GM19035 (cell line): ENCODE data around the gene PCDH9.

Source experiments
- ATAC-seq: cut with Tn5 transposase; IDR thresholded peaks from one replicate; pipeline ENCODE4 v1.9.1; 2021; ENCODE audit not compliant: unreplicated experiment

PCDH9 gene

DNA sequence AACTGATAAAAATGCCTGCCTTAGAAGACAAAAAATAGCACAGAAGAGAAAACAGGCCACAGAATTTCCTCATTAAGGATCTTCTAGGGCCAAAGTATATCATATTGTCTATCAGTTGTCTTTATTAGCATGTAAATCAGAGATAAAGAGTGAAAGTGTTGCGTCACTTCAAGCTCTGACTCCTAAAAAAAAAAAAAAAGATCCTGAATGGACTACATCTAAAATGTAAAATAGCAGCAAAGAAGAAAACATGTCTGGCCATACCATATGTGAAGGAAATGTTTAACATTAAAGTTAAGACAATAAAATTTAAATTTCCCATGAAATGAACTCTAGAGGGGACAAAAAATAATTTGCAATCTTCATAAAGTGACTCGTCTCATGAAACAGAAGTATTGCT is 237.4 kb downstream of the PCDH9 start:
- no peak for ATAC-seq

DNA sequence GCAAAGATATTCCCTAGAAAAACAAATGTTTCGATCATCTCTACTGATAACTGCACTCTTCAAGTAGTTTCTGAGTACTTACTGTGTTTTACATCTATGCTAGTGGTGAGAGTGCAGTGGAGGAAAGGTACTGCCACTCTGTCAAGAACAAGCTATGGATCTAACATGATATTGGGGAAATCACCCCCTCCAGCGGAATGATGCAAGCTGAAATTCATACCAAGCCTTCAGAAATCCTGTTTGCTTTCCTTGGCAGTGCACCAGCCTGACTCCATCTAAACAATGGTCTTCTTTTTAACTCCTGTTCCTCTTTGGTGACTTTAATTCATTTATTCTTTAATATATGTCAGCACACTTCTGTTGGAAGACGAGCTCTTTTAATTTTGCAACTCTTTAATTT is 238.0 kb downstream of the PCDH9 start:
- ATAC-seq: no peak

DNA sequence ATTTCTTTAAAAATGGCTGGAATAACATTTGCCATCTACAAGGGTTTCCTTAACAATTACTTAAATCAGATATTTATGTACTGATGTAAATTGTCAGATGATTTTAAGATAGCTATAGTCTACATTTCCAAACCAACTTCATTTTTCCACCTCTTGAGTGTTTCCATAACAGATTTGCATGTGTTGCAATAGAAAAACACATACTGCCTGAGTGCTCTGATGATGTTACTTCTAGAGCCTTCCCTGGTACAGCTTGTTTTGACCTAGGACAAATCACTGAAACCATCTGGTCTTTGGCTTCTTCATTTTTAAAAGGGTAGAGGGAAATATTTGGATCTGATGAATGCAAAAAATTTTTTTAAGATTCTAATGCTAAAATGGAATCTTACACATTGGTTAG is 245.9 kb downstream of the PCDH9 start:
- ATAC-seq: no peak

DNA sequence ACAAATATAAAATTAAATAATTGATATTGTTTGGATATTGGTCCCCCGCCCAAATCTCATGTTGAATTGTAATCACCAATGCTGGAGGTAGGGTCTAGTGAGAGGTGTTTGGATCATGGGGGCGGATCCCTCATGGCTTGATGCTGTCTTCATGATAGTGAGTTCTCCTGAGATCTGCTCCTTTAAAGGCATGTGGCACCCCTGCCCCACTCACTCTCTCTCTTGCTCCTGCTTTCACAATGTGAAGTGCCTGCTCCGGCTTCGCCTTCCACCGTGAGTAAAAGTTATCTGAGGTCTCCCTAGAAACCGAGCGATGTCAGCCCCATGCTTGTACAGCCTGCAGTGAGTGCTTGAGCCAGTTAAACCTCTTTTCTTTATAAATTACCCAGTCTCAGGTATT is 248.2 kb downstream of the PCDH9 start:
- no peak for ATAC-seq

DNA sequence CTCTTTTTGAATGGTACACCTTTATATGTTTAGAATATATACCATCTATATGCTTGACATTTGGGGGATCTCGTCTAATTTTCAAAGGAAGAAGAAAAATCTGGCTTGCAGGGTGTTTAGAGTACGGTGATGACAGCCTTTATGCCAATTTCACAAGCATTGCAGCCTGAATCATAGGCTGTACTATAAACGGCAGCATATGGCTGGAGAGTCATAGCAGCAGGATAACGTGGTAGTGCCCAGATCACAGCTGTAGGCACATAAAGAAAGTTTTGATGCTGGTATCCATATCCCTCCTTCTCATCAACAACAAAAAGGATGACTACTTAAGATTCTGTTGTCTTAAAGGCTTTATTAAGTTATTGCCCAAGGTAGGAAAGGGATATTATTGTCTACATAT is 253.0 kb downstream of the PCDH9 start:
- no peak for ATAC-seq

DNA sequence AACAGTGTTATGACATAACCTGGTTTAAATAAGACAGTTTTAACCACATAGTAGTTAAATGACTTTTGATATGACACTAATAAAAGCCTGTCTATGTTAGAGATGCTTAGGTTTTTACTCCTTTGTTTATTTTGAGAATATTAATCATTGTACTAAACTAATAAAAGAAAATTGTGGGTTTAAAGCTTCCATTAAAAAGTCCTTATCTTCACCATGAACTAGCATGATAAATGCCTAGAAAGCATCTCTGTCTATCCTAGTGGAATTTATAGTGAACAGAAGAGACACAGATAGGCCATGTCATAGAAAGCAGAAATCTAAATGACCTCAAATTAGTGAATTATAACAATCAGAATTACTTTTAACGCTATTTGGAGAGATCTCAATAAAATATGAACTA is 255.2 kb downstream of the PCDH9 start:
- ATAC-seq: no peak

DNA sequence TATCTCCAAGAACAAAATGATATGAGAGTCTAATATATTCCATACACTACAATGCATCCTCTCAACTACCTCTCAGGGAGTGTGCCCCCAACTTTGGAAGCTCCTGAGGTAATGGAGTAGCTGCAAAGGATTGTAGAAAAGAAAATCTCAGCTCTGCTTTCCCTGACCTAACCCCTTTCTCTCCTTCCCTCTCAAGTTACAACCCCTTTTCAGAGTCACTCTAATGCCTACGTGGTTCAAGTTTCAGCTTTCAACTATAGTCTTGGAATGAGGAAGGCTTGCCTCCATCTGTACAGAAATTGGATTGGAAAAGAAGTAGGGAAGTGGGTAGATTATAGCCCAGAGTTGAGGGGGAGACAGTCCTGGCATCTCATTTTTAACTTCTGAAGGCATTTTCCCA is 256.0 kb downstream of the PCDH9 start:
- no peak for ATAC-seq

DNA sequence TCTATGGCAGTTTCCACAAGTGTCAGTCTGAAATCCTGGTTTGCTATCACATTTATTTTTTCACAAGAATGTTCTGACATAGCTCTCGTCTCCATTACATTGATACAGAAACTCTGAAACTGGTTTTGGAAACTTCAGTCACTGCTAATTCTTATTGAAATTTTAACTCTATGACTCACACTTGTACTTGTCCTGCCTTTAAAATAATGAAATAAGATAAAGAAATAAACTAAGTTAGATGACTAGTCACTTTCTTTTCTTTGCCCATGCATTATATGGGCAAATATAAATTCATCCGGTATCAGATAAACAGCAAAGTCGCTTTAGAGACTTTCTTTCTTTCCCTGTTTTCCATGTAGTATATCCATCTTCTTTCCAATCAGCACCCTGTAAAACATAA is 257.5 kb downstream of the PCDH9 start:
- no peak for ATAC-seq

DNA sequence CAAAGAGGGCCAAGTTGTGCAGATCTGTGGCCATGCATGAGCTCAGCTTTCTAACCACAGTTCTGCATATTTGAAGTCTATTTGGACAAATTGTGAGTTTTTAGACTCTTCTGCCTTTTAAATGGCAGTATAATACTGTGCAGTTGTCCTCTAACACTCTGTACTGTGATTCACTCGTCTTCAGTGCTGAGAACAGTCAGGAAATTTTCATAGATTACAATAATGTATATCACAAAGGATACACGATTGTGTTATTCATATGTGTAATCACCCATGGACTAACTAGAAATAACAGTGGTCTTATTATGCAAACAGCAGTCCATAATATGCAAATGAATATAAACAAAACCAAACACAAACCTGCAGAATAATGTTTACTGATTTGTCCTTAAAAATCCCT is 259.1 kb downstream of the PCDH9 start:
- ATAC-seq: no peak

DNA sequence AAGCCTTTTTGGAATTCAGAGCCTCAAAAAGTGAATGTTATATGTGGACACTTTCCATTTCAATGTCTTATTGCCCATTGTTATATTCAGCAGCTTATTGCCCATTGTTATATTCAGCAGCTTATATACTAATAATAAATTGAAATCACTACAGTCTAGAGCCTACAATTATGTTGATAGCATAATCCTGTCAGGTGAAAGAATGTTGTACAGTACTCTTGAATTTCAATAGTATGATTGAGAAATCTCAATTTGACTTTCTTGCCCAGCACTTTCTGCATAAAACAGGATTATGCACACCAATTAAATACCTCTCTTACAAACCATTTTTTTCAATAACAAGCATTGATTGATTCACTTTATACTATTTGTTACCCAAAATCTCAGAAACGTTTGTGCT is 260.8 kb downstream of the PCDH9 start:
- ATAC-seq: no peak

DNA sequence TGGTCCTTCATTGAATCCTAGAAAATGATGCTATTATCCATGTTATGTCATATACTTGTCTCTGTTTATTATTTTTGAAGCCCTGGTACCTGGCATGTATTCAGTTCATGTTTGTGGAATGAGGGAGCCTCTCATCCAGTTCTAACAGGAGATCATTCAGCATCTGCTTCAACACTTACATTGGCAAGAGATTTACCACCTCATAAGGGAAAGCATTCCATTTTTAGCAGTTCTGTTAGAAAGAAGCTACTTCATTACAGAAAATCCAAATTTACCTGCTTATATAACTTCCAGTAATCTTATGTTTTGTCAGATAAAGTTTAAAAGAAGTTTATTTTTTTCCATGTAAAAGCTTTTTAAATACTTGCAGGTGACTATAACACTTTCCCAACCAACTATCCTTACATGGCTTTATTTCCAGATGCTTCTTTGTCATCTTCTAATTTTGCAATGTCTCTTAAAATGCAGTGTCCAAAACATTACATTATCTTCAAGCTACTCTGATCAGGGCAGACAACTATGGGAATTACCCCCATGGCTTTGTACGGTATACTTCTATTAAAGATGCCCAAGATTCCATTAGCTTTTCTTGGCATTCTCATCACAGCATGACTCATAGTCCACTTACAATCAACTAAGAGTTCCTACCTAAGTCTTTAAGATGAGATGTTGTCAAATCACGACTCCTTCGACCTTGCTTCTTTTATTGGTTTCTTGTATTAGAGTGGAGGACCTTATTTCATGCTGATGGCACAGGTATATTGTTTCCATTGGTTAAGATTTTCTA is 262.1 kb downstream of the PCDH9 start:
- ATAC-seq: no peak

DNA sequence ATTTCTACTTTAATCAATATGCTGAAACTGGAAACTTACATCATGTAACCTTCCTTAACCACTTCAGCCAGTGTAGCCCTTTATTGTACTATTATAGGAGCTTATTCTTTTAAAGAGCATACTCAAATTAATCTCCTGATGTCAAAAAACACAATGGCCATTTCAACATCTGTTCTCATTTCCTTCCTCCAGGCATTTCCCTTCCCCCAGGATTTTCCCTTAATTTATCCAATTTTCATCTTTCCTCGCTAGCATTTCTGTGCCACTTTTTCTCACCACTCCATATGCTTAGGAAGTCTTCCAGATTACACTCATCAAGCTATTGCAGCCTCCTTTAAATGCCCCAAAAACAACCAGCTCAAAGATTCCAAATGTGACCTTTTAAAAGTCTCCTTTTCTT is 265.0 kb downstream of the PCDH9 start:
- ATAC-seq: no peak

DNA sequence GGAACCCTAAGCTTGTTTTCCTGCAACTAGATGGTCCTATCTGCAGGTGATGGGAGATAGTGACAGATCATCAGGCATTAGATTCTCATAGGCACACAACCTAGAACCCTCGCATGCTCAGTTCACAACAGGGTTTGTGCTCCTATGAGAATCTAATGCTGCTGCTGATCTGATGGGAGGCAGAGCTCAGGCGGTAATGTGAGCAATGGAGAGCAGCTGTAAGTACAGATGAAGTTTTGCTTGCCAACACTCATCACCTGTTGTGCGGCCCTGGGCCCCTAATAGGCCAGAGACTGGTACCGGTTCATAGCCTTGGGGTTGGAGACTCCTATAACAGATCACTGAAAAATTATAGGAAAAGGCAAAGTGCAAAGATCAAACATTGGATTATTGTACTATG is 267.2 kb downstream of the PCDH9 start:
- ATAC-seq: no peak

DNA sequence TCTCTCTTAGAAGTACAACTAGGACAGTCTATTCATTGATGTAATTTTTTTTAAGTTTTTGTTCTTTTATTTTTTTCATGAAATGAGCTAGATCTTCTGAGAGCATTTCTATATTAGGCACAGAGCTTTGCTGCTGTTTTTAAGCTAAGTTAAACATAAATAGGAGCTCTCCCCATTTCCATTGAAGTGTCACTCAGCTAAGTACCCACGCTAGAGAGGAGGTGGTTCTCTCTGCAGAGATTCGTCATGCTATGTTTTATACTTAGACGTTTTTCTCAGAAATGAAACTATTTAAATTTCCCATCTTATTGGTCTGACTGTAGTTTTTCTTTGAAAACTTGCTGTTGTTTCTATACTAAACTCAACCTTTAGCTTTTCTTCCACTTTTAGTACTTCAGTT is 271.5 kb downstream of the PCDH9 start:
- ATAC-seq: no peak

DNA sequence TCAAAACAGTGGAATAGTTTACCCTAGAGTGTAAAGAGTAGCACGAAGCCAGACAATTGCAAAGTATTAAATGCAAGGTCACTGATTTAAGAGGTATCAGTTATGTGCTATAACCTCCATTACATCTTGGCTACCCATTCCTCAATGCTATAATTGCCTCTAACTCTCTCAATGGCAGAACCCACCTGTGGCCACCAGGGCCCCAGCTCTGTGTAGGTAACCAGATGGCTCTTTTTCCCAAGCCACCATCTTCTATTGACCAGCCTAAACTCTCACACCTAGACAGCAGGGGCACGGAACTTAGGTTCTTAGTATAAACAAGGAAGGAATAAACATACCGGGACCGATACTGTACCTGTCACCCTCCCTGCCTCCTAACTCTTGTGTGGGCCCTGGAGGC is 277.6 kb downstream of the PCDH9 start:
- ATAC-seq: no peak

DNA sequence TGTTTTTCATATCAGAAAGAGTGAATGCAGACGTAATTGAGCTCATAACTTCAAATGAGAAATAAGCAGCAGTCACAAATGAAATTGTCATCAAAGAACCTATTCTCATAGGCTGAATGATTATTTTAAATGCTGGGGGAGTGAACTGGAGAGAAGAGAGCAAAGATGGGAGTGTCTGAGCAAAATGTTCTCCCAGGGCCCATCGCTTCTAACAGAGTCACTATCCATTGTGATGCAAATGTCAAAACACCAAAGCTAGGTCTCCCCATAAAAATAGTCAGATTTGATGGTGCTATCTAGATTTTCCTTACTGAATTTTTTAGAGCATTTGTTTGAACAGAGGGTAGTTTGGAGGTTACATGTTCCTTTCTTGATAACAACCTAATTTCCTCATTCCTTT is 278.7 kb downstream of the PCDH9 start:
- ATAC-seq: no peak

DNA sequence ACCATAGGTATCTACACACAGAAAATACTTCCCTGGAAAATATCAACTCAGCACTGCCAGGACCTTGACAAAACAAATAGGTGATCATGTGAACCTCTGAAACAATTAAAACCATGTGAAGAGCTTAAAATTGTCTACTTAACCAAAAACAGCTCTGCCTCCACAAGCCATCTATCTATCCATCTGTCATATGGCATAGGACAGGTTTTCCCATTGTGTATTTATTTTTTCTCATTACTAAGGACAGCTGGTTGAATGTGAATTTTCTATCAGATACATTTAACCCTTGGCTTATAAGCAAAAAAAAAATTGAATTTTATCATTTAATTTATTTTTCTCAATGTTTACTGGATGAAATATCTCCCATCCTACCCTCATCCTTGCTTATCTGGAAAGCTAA is 279.5 kb downstream of the PCDH9 start:
- ATAC-seq: no peak

DNA sequence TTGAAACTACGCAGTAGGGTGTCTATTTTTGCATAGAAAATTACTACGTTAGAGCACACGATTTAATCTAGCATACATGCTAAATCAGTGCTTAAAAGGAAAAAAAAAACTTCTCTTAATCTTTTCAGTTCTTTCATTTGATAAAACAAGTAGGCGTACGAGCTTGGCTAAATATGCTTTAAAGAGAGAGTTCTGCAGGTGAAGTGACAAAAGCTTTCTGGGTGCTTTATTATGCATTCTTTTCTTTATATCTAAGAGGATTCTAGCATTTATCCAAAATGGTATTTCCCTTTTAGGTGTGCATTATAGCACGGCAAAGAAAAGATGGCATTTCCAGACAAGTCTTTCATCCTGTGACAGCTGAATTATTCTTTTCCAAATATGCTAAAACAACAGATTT is 281.2 kb downstream of the PCDH9 start:
- ATAC-seq: no peak

DNA sequence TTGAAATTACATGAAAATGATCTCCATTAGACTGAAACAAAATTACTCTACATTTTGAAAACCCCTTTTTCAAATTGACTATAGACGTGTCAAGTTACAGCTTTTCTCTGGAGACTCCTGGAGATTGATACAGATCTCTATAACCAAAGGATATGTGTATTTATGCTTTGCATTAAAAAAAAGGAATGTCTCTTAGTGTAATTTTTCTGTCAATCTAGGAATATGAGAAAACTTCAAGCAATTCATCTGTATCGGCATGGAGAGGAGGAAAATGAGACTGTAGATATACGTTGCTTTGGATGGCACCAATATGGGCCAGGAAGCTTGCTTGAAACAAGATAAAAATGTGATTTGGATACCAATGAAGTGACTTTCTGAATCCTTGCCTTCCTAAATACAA is 286.6 kb downstream of the PCDH9 start:
- ATAC-seq: no peak

DNA sequence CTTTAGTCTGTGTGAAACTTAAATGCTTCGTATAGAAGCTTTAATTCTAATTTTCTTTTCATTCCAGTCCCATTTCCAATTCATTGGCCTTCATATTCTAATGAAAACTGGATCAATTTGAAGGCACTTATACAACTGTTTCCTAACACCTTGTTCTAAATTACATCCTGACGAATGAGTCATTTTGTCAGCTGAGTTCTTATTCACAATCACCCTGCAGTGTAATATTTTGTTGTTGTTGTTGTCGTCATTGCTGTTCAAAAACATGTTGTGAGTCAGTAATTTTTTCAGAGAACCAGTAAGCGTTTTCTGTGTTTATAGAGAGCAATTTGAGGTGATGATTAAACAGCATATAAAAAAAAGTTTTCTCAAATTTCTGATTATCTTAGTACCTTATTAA is 290.0 kb downstream of the PCDH9 start:
- ATAC-seq: no peak

DNA sequence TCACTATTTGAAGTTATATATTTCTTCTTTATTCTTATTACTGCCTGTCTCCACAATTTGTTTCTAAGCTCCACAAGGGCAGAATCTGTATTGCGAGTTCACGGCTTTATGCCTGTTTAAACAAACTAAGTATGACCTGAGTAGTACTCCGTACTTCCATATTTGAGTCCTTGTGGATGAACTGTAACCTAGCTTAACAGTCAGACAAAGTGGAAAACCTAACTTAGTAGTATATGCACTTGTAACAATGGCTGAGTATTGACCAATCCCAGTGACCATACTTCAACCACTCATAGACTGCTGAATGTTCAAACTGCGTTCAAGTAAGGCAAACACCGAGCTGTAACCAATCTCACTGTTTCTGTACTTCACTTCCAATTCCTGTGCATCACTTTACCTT is 292.7 kb downstream of the PCDH9 start:
- no peak for ATAC-seq

DNA sequence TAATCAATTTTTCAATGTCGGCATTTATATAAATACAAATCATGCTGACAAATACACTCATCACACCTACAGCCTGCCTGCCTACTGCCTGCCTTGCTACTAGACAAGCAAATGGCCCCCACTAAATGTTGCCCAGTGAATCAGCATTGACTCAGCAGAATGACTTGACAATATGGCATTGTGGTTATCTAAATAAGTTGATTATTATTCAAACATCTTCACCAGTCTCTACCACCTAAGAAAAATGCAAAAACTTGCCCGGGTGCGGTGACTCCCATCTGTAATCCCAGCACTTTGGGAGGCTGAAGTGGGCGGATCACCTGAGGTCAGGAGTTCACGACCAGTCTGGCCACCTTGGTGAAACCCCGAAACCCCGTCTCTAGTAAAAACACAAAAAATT is 296.1 kb downstream of the PCDH9 start:
- ATAC-seq: no peak

DNA sequence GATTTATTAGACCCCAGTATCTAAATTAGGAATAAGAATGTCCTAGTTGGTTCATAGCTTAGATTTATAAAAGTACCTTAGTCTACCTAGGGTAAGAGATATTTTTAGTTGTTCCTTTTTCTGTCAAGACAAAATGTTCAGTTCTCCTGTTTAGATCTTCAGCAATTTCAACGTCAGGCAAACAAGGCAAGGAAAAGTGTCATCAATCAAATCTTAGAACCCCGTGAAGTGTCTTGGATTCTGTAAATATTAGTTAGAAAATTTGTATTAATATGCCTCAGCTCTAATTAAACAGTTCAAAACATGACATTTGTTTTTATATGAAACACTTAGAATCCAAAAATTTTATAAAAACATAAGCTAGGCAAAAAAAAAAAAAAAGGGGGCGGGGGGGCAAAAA is 296.6 kb downstream of the PCDH9 start:
- no peak for ATAC-seq
